ENCODE measurements around the gene AUTS2.
"Not testable (repeated sequence)": the region's sequence is repeated elsewhere in the genome, so short reads cannot be mapped to it uniquely, and the experiment has no call there.

Gene AUTS2

GRCh38 chr7:70793060-70793459 lies 1194.8 kb downstream of the AUTS2 start:
- DNase-seq (ENCODE audit: extremely low read depth in 1 of 2, low read depth in 1 of 2), result no peak

GRCh38 chr7:70793821-70794220 lies 1195.5 kb downstream of the AUTS2 start:
- DNase-seq (ENCODE audit: extremely low read depth in 1 of 2, low read depth in 1 of 2), result no peak

- DNase-seq (ENCODE audit: extremely low read depth in 1 of 2, low read depth in 1 of 2), result no peak
Measured at GRCh38 chr7:70794962-70795361, 1196.7 kb downstream of the AUTS2 start.

- DNase-seq (ENCODE audit: extremely low read depth in 1 of 2, low read depth in 1 of 2), result no peak
Measured at GRCh38 chr7:70795948-70796347, 1197.7 kb downstream of the AUTS2 start.

GRCh38 chr7:70797109-70797514 lies 1198.8 kb downstream of the AUTS2 start:
- DNase-seq (ENCODE audit: extremely low read depth in 1 of 2, low read depth in 1 of 2), result no peak

- no peak for DNase-seq (ENCODE audit: extremely low read depth in 1 of 2, low read depth in 1 of 2)
Measured at GRCh38 chr7:70799841-70800405, 1201.6 kb downstream of the AUTS2 start.

- no peak for DNase-seq (ENCODE audit: extremely low read depth in 1 of 2, low read depth in 1 of 2)
Measured at GRCh38 chr7:70805360-70805759, 1207.1 kb downstream of the AUTS2 start.

GRCh38 chr7:70807650-70808049 lies 1209.4 kb downstream of the AUTS2 start:
- no peak for DNase-seq (ENCODE audit: extremely low read depth in 1 of 2, low read depth in 1 of 2)

GRCh38 chr7:70808876-70809275 lies 1210.6 kb downstream of the AUTS2 start:
- DNase-seq (ENCODE audit: extremely low read depth in 1 of 2, low read depth in 1 of 2), result no peak

GRCh38 chr7:70810558-70811139 lies 1212.4 kb downstream of the AUTS2 start:
- DNase-seq (ENCODE audit: extremely low read depth in 1 of 2, low read depth in 1 of 2), result no peak

- no peak for DNase-seq (ENCODE audit: extremely low read depth in 1 of 2, low read depth in 1 of 2)
Measured at GRCh38 chr7:70812511-70812910, 1214.2 kb downstream of the AUTS2 start.

- DNase-seq (ENCODE audit: extremely low read depth in 1 of 2, low read depth in 1 of 2), result not testable (repeated sequence)
Measured at GRCh38 chr7:70822490-70822889, 1224.2 kb downstream of the AUTS2 start.

GRCh38 chr7:70829221-70830059 lies 1231.2 kb downstream of the AUTS2 start:
- DNase-seq (ENCODE audit: extremely low read depth in 1 of 2, low read depth in 1 of 2), result peak; percentile 6 to 17

GRCh38 chr7:70830060-70830395 lies 1231.8 kb downstream of the AUTS2 start:
- no peak for DNase-seq (ENCODE audit: extremely low read depth in 1 of 2, low read depth in 1 of 2)

GRCh38 chr7:70830426-70830825 lies 1232.2 kb downstream of the AUTS2 start:
- DNase-seq (ENCODE audit: extremely low read depth in 1 of 2, low read depth in 1 of 2), result no peak

GRCh38 chr7:70833726-70834125 lies 1235.5 kb downstream of the AUTS2 start:
- DNase-seq (ENCODE audit: extremely low read depth in 1 of 2, low read depth in 1 of 2), result no peak

- no peak for DNase-seq (ENCODE audit: extremely low read depth in 1 of 2, low read depth in 1 of 2)
Measured at GRCh38 chr7:70834424-70834823, 1236.1 kb downstream of the AUTS2 start.

GRCh38 chr7:70835658-70836057 lies 1237.4 kb downstream of the AUTS2 start:
- no peak for DNase-seq (ENCODE audit: extremely low read depth in 1 of 2, low read depth in 1 of 2)

- DNase-seq (ENCODE audit: extremely low read depth in 1 of 2, low read depth in 1 of 2), result no peak
Measured at GRCh38 chr7:70836279-70836678, 1238.0 kb downstream of the AUTS2 start.

- no peak for DNase-seq (ENCODE audit: extremely low read depth in 1 of 2, low read depth in 1 of 2)
Measured at GRCh38 chr7:70836946-70837345, 1238.7 kb downstream of the AUTS2 start.

GRCh38 chr7:70837589-70837988 lies 1239.3 kb downstream of the AUTS2 start:
- DNase-seq (ENCODE audit: extremely low read depth in 1 of 2, low read depth in 1 of 2), result no peak

GRCh38 chr7:70838292-70838907 lies 1240.1 kb downstream of the AUTS2 start:
- no peak for DNase-seq (ENCODE audit: extremely low read depth in 1 of 2, low read depth in 1 of 2)

Measured in stimulated activated CD8-positive, alpha-beta memory T cell treated with anti-CD3 and anti-CD28 coated beads, Interleukin-7, amount 100 ng/mL, for 48 hours (primary cell).